GM12878 (cell line): Measurements from ENCODE around the gene GPR39.

Experiments used
- EP300 ChIP-seq, 2 experiments: fragments of 150-350 bp in 1 of 2; IDR thresholded peaks; 2 replicates each; pipeline ENCODE4 v1.6.1; 2011 to 2012; ENCODE audit warnings: low read depth in 2 of 2, low read length in 2 of 2, borderline replicate concordance in 1 of 2, improper control_type of control experiment in 1 of 2, inconsistent platforms in 1 of 2; ENCODE audit not compliant: control insufficient read depth in 1 of 2
- FOXM1 ChIP-seq: IDR thresholded peaks from 2 replicates; pipeline ENCODE4 v1.6.1; 2012; ENCODE audit warnings: low read depth, mild to moderate bottlenecking, inconsistent platforms, low read length, moderate library complexity
- NR2C1 ChIP-seq: fragments of 450-650 bp; IDR thresholded peaks from 2 replicates; pipeline ENCODE4 v1.6.1; 2017; ENCODE audit warnings: antibody characterized with exemption, mild to moderate bottlenecking, moderate library complexity
- SPI1 ChIP-seq: IDR thresholded peaks from 2 replicates; pipeline ENCODE4 v1.6.1; 2011; ENCODE audit warnings: low read depth, mild to moderate bottlenecking, low read length, moderate library complexity, borderline replicate concordance; ENCODE audit not compliant: insufficient read depth

- TF ChIP-seq FOXM1 (no peak), NR2C1 (no peak), EP300 (IDR thresholded peaks at IDR 0.05; ENCODE audit: borderline replicate concordance in 1 of 2, control insufficient read depth in 1 of 2, low read depth in 2 of 2, low read length in 2 of 2) (no peak), SPI1 (no peak)
These were observed 198.9 kb downstream of the GPR39 start for GRCh38 chr2:132615329-132616085.
